BLaER1 treated with 17β-estradiol and CSF1 and Interleukin-3, amounts not matched to agents 10 nM and 100 nM (cell line): ENCODE results near the gene NACA2.
A peak's percentile ranks its signal among the peaks of the same experiment; 100 is the strongest.
"Not testable (repeated sequence)": the region's sequence is repeated elsewhere in the genome, so short reads cannot be mapped to it uniquely, and the experiment has no call there.

Experiments
- H3K27ac ChIP-seq, 11 experiments: shearing (Covaris generic); formaldehyde crosslinking; 2 replicates each; pipeline ENCODE4 v1.8.1; 2022
- H3K27me3 ChIP-seq, 11 experiments: shearing (Covaris generic); formaldehyde crosslinking; 2 replicates each; pipeline ENCODE4 v1.8.1; 2022
- H3K36me3 ChIP-seq, 11 experiments: shearing (Covaris generic); formaldehyde crosslinking; 2 replicates each; pipeline ENCODE4 v1.8.1; 2022
- H3K4me1 ChIP-seq, 10 experiments: shearing (Covaris generic); formaldehyde crosslinking; 2 replicates each; pipeline ENCODE4 v1.8.1; 2022
- H3K4me2 ChIP-seq, 11 experiments: shearing (Covaris generic); formaldehyde crosslinking; 2 replicates each; pipeline ENCODE4 v1.8.1; 2022
- H3K4me3 ChIP-seq, 10 experiments: shearing (Covaris generic); formaldehyde crosslinking; 2 replicates each; pipeline ENCODE4 v1.8.1; 2022
- H3K9ac ChIP-seq, 11 experiments: shearing (Covaris generic); formaldehyde crosslinking; 2 replicates each; pipeline ENCODE4 v1.8.1; 2022
- H3K9me3 ChIP-seq, 11 experiments: shearing (Covaris generic); formaldehyde crosslinking; replicated peaks in 1 of 11; 2 replicates each; pipeline ENCODE4 v1.8.1; 2022
- H4K20me1 ChIP-seq, 11 experiments: shearing (Covaris generic); formaldehyde crosslinking; 2 replicates each; pipeline ENCODE4 v1.8.1; 2022
- Cebpa-rat ChIP-seq, 11 experiments: shearing (Covaris generic); IDR thresholded peaks; 2 replicates each; pipeline ENCODE4 v1.8.1; 2022

Gene NACA2

DNA sequence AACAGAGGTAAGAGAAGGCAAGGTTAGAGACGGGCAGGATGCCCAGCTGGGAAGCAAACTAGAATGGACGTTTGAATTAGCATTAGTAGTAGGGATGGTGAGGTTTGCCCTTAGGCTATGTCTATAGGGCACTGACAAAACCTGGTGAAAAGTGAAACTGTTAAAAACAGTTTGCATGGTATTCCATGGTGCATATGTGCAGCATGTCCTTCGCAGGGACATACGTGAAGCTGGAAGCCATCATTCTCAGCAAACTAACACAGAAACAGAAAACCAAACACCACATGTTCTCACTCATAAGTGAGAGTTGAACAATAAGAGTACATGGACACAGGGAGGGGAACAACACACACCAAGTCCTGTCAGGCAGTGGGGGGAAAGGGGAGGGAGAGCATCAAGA lies 25.8 kb downstream of the NACA2 start:
- Histone ChIP-seq H3K4me2 (no peak overlapping the region), H3K36me3 (no peaks in the 10 kb centered on the region), H3K4me1 (no peaks in the 10 kb centered on the region; a peak in 1 of 20 replicates), H4K20me1 (no peaks in the 10 kb centered on the region), H3K9ac (no peak overlapping the region), H3K27ac (no peak overlapping the region), H3K27me3 (no peaks in the 10 kb centered on the region), H3K4me3 (no peak overlapping the region), H3K9me3 (peaks cover 0 to 9% (median 7%) of the 10 kb centered on the region in 11 experiments; a peak in 12 of 22 replicates)
- TF ChIP-seq Cebpa-rat (IDR thresholded peaks at IDR 0.05), result no peak

DNA sequence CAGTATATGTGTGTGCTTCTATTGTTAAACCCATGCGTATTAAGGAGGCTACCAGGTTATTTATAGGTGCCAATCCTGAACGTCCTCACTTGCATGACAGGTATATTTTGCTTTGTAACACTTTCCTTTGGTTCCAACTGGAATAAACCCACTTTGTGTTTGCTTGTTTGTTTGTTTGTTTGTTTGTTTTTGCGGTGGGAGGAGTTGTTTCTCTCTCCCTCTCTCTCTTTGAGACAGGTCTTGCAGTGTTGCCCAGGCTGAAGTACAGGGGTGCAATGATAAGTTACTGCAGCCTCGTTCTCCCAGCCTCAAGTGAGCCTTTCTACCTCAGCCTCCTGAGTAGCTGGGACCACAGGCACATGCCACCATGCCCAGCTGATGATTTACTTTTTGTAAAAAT lies 28.7 kb downstream of the NACA2 start:
- Histone ChIP-seq H3K4me1 (no peaks in the 10 kb centered on the region; a peak in 1 of 20 replicates), H3K9ac (no peak overlapping the region), H3K9me3 (no peaks in the 10 kb centered on the region), H3K27ac (no peak overlapping the region), H4K20me1 (no peaks in the 10 kb centered on the region), H3K4me2 (no peak overlapping the region), H3K27me3 (no peaks in the 10 kb centered on the region), H3K36me3 (no peaks in the 10 kb centered on the region), H3K4me3 (no peak overlapping the region)
- no peak for TF ChIP-seq Cebpa-rat (IDR thresholded peaks at IDR 0.05)

DNA sequence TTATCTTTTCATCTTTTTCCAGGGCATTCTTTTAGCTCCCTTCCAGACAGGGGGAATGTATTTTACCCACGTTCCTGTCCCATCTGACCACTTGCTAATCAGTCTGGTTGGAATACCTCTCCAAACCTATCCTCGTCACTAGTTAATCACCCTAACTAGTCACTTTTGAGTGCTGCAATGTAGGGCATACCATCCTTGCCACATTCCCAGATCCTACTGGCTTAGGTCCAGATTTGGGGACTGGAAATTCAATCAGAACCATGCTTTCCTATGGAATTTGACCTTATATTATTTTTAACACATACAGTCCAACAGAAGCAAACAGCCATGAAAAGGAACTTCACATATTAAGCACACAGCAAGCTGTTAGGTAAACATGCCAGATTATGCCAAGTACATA lies 29.7 kb downstream of the NACA2 start:
- Histone ChIP-seq H4K20me1 (no peaks in the 10 kb centered on the region), H3K27ac (no peak overlapping the region)

DNA sequence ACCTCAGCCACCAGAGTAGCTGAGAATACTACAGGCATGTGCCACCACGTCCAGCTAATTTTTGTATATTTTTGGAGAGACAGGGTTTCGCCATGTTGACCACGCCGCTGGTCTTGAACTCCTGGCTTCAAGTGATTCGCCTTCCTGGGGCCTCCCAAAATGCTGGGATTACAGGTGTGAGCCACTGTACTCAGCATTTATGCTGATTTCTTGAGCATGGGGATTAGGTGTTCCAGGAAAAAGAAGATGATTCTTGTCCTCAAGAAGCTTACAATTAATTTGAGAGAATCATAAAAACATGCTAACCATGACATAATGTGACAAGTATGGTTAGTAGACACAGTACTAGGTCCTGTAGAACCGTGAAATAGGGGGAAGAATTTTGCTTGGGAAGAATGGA lies 30.9 kb downstream of the NACA2 start:
- no peaks in the 10 kb centered on the region for H4K20me1 ChIP-seq
- H3K27ac ChIP-seq, result no peak overlapping the region
- TF ChIP-seq Cebpa-rat (IDR thresholded peaks at IDR 0.05), result no peak
- peaks cover 0 to 16% (median 10%) of the 10 kb centered on the region in 10 experiments; a peak in 17 of 20 replicates for H3K4me1 ChIP-seq
- H3K4me2 ChIP-seq, result no peak overlapping the region
- H3K27me3 ChIP-seq, result no peaks in the 10 kb centered on the region
- H3K4me3 ChIP-seq, result no peak overlapping the region
- H3K36me3 ChIP-seq, result no peaks in the 10 kb centered on the region
- H3K9ac ChIP-seq, result no peak overlapping the region
- H3K9me3 ChIP-seq, result no peaks in the 10 kb centered on the region

More for the DNA sequence above, 29.7 kb downstream of the NACA2 start:
- Histone ChIP-seq H3K36me3 (no peaks in the 10 kb centered on the region), H3K4me1 (peaks cover 0 to 3% (median 1%) of the 10 kb centered on the region in 10 experiments; a peak in 11 of 20 replicates), H3K9me3 (no peaks in the 10 kb centered on the region), H3K4me3 (no peak overlapping the region), H3K9ac (no peak overlapping the region), H3K4me2 (no peak overlapping the region), H3K27me3 (no peaks in the 10 kb centered on the region)
- TF ChIP-seq Cebpa-rat (IDR thresholded peaks at IDR 0.05), result no peak

DNA sequence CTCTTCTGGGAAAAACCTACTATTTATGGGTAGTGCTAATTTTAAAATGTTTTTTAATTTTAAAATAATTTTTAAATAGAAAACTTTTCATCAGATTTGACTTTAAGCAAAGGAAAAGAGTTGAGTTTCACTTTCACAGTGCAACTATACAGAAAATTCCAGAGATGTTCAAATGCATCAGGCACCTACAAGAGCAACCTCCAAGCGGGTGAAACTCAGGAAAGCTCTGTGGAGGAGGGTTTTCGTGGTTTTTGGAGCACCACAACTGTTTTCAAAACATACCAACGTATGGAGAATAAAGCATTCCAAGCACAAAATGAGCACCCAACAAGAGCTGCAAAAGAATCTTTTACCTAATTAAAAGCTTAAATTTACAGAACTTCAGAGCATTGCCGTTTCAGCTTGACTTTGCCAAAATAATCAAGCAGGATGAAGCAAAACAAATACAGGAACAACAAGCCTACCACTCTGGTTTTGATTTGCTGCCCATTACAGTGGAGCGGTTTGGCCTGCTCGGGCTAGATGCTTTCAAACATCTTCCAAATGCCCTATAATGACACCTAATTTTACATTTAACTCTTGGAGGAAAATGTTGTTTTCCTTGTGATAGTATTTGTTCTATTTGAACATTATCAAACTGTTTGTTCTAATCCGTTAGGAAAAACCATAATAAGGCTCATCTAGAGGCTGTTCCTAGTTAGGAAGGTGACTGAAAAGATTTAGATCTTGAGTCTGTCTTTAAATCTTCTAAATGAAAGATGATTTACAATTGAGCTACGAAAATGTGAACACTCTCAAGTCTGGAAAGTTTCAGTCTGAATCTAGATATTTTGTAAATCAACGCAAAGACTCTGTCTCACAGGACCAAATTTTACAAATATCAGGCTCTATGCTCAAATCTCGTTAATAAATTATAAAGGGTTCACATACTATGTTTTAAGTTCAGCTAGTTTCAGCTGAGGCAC lies 34.5 kb downstream of the NACA2 start:
- peaks cover 0 to 29% (median 21%) of the 10 kb centered on the region in 10 experiments; a peak in 17 of 20 replicates for H3K4me1 ChIP-seq
- TF ChIP-seq Cebpa-rat (IDR thresholded peaks at IDR 0.05), result no peak
- no peaks in the 10 kb centered on the region for H4K20me1 ChIP-seq

DNA sequence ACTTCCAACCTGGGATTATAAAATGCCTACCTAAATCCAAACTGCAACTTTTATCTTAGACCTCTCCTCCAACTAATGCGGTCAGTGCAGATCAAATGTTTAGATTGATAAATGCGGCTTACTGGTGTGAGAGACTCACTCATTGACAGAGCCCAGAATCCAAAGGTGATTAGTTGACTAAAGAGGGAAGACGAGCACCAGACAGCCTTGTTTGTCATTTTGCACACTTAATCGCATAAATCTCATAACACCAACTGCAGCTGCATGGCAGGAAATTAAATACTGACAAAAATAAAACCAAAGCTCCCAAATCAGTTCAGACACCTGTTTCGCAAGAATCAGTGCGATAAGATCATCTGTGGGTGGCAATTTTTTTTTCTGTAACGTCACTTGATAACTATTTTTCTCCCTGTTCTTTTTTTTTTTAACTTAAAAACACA lies 35.9 kb downstream of the NACA2 start:
- H3K9me3 ChIP-seq, result no peaks in the 10 kb centered on the region
- no peaks in the 10 kb centered on the region for H3K27me3 ChIP-seq

More for the DNA sequence above, 34.5 kb downstream of the NACA2 start:
- Histone ChIP-seq H3K9ac (no peak overlapping the region; a peak in 1 of 22 replicates), H3K4me3 (no peak overlapping the region), H3K4me2 (peak overlapping the region in 8 of 11 experiments; percentile 18 to 64 (median 42); a peak in 9 of 22 replicates), H3K36me3 (no peaks in the 10 kb centered on the region), H3K27ac (no peak overlapping the region), H3K9me3 (no peaks in the 10 kb centered on the region), H3K27me3 (no peaks in the 10 kb centered on the region)

DNA sequence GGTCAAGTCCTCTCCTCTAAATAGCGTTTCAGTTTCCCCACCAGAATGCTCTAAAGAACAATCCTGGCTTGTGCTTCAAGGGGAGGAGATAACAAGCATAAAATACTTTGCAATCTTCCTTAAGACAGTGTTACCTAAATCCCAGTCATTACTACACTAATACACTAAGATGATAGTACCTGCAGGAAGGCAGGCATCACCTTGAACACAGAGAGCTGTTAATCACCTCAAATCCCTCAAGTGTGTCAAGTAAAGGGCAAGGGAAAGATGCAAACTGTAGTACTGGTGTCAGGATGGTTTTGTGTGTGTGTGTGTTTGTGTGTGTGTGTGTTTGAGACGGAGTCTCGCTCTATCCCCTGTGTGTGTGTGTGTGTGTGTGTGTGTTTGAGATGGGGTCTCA lies 36.8 kb downstream of the NACA2 start:
- peak overlapping the region in 7 of 11 experiments; percentile 36 to 71 (median 63); a peak in 11 of 22 replicates for H3K4me2 ChIP-seq
- H3K27ac ChIP-seq, result no peak overlapping the region; a peak in 1 of 22 replicates
- no peaks in the 10 kb centered on the region for H4K20me1 ChIP-seq

More for the DNA sequence above, 35.9 kb downstream of the NACA2 start:
- H3K4me2 ChIP-seq, result peak overlapping the region in 10 of 11 experiments; percentile 14 to 71 (median 56); a peak in 20 of 22 replicates
- H3K27ac ChIP-seq, result peak overlapping the region in 1 of 11 experiments; percentile 38; a peak in 4 of 22 replicates
- peak in 1 of 11 experiments; percentile 50; a peak in 2 of 22 replicates for TF ChIP-seq Cebpa-rat (IDR thresholded peaks at IDR 0.05)
- no peaks in the 10 kb centered on the region for H3K36me3 ChIP-seq
- no peak overlapping the region for H3K9ac ChIP-seq
- no peak overlapping the region for H3K4me3 ChIP-seq
- peaks cover 0 to 29% (median 21%) of the 10 kb centered on the region in 10 experiments; a peak in 17 of 20 replicates for H3K4me1 ChIP-seq
- H4K20me1 ChIP-seq, result no peaks in the 10 kb centered on the region

DNA sequence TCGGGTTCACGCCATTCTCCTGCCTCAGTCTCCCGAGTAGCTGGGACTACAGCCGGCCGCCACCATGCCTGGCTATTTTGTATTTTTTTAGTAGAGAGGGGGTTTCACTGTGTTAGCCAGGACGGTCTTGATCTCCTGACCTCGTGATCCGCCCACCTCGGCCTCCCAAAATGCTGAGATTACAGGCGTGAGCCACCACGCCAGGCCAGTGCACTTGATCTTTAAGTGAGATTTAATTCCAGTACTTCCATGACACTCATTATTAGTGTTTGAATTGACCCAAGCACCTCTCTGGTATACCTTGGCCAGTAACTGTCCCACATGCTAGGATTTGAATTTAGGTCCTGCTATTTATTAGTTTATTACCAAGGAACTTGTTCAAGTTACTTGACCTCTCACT lies 38.5 kb downstream of the NACA2 start:
- not testable (repeated sequence) for H3K27me3 ChIP-seq, H3K36me3 ChIP-seq, H3K4me2 ChIP-seq, H3K9ac ChIP-seq, H4K20me1 ChIP-seq, H3K4me3 ChIP-seq, H3K9me3 ChIP-seq, H3K27ac ChIP-seq
- H3K4me1 ChIP-seq, result peaks cover 0 to 29% (median 21%) of the 10 kb centered on the region in 10 experiments; a peak in 17 of 20 replicates

More for the DNA sequence above, 36.8 kb downstream of the NACA2 start:
- Histone ChIP-seq H3K4me3 (no peak overlapping the region), H3K27me3 (no peaks in the 10 kb centered on the region), H3K9me3 (no peaks in the 10 kb centered on the region), H3K4me1 (peaks cover 0 to 29% (median 21%) of the 10 kb centered on the region in 10 experiments; a peak in 17 of 20 replicates), H3K36me3 (no peaks in the 10 kb centered on the region), H3K9ac (no peak overlapping the region)
- TF ChIP-seq Cebpa-rat (IDR thresholded peaks at IDR 0.05), result no peak

DNA sequence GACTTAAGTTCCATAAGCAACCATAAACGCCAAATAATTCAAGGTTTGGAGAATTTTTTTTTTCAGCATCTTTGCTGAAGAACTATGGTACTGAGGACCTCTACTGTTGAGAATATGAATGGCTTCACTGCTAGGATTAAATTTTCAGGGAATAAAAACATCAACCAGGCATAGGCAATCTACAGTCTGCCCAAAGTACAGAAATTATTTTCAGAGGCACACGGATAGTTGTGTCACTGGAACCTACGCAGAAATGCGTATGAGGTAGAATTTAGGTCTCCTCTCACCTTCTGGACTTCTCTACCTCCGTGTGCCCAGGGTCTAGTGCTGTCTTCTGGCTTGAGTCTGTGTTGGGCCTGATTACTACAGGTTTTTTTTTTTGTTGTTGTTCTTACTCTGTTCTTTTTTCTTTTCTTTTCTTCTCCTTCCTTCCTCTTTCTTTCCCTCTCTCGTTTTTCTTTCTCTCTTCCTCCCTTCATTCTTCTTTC lies 39.7 kb downstream of the NACA2 start:
- Histone ChIP-seq H3K9ac (no peak overlapping the region), H3K36me3 (no peaks in the 10 kb centered on the region), H3K9me3 (no peaks in the 10 kb centered on the region), H3K4me2 (no peak overlapping the region), H4K20me1 (no peaks in the 10 kb centered on the region), H3K4me1 (peaks cover 0 to 25% (median 19%) of the 10 kb centered on the region in 10 experiments; a peak in 17 of 20 replicates), H3K27ac (no peak overlapping the region), H3K27me3 (no peaks in the 10 kb centered on the region), H3K4me3 (no peak overlapping the region)
- TF ChIP-seq Cebpa-rat (IDR thresholded peaks at IDR 0.05), result no peak
